IPS-11a (cell line): Measurements from ENCODE around the gene CELF5.

Source experiments
- H3K4me3 ChIP-seq: one replicate; pipeline ENCODE4 v1.5.1; 2013; ENCODE audit warnings: low read depth, low read length, control low read depth

CELF5 gene

DNA sequence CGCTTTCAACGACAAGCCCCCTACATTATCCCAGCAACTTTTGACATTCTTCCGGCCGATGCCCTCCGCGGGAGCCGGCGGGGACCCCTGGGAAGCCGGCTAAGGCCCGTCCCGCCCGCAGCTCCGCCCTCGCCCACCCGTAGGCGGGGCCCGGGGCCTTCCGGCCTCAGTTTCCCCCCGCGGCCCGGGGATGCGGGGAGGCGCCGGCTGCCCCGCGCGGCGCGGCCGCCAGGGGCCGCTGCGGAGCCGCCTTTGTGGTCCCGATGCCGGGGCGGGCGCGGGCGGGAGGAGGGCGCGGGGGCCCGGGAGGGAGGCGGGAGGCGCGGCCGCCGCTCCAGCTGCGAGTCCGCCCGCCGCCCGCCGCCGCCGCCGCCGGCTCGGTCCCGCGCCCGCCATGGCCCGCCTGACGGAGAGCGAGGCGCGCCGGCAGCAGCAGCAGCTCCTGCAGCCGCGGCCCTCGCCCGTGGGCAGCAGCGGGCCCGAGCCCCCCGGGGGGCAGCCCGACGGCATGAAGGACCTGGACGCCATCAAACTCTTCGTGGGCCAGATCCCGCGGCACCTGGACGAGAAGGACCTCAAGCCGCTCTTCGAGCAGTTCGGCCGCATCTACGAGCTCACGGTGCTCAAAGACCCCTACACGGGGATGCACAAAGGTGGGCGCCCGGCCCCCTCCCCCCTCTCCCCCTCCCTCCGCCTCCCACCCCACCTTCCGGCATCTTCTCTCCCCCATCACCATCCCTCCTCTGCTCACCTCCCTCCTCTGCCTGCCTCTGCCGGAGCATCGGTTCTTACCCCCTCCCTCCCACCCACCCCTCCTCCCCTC lies at the start of gene CELF5:
CELF5 (plus strand) TSS at position 316 of the 823 bp plus-strand sequence; CDS start at position 395, 79 bp downstream.
- H3K4me3 ChIP-seq: peak within 1 kb of the TSS; percentile 58

DNA sequence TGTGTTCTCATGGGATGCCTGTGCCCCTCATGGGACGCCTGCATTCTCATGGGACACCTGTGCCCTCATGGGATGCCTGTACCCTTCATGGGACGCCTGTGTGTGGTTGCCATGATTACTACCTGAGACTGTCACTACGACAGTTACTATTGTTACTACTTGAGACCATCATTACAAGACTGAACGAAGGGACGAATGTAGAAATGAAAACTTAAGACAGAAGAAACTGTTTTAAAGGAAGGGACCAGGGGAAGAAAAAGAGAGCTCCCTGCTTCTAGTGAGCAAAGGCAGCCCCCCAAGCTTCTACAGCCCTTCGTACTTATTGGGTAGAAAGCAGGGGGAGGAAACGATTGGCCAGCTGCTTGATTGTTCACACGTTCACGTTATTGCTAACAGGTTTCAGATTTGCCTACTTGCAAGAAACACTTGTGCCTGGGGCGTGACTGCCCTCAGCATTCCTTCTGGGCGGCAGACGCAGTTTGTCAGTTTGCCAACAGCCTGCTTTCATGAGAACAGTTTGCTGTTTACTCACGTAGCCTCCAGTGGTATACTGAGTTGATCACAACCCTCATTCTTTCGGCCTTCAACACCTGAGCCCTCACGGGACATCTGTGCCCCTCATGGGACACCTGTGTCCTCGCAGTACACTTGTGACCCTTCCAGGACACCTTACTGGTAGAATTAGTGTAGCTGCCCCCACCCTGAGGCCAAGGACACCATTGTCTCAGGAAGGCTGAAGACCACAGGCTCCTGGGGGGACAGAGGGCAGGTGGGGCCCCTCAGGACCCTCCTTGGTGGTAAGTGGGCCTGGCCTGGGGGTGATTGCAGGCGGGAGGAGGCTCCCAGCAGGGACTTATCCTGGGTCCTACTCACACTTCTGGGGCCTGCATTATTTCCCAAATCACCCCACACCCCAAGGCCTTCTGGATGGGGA lies 48.4 kb upstream of the CELF5 start:
- H3K4me3 ChIP-seq: no peak overlapping the region

DNA sequence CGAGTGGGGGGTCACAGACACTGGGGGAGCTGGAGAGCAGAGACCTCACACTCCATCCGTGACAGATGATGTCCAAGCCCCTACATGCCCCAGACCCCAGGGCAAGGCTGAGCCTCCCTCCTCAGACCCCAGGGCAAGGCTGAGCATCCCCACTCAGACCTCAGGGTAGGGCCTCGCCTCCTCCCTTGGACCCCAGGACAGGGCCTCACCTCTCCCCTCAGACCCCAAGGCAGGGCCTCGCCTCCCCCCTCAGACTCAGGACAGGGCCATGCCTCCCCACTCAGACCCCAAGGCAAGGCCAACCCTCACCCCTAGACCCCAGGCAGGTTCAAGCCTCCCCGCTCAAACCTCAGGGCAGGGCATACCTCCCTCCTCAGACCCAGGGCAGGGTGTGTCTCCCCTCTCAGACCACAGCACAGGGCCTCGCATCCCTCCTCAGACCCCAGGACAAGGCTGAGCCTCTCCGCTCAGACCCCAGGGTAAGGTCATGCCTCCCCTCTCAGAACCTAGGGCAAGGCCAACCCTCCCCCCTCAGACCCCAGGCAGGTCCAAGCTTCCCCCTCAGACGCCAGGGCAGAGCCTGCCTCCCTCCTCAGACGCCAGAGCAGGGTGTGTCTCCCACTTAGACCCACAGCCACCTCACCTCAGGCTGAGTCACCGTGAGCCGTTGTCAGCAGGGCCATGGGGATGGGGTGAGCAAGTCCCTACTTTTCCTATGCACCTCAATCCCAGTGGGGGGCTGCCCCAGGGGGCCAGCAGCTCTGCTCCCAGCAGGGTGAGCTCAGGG lies 47.6 kb upstream of the CELF5 start:
- no peak overlapping the region for H3K4me3 ChIP-seq

DNA sequence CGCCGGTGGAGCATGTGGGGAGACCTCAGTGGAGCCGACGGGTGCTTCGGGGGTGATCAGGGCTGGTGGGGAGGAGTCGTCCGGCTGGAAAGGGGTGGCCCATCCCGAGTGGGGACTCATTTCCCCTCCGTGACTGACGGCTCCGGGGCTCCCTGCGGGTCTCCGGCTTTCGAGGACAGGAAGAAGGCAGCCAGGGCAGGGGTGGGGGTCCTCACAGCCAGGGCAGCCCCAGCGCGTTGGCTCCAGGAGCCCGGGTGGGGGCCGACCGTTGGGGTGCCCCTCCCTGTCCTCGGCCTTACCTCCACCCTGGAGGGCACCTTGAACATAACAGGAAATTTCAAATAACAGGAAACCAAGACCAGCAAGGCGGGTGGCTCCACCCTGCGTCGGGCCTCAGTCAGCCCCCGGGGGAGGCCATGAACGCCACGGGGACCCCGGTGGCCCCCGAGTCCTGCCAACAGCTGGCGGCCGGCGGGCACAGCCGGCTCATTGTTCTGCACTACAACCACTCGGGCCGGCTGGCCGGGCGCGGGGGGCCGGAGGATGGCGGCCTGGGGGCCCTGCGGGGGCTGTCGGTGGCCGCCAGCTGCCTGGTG lies 46.0 kb upstream of the CELF5 start, which contains the start of gene S1PR4:
S1PR4 (plus strand) TSS at position 393 of the 596 bp plus-strand sequence; CDS start at position 417, 24 bp downstream.
- no peak within 1 kb of the TSS for H3K4me3 ChIP-seq

DNA sequence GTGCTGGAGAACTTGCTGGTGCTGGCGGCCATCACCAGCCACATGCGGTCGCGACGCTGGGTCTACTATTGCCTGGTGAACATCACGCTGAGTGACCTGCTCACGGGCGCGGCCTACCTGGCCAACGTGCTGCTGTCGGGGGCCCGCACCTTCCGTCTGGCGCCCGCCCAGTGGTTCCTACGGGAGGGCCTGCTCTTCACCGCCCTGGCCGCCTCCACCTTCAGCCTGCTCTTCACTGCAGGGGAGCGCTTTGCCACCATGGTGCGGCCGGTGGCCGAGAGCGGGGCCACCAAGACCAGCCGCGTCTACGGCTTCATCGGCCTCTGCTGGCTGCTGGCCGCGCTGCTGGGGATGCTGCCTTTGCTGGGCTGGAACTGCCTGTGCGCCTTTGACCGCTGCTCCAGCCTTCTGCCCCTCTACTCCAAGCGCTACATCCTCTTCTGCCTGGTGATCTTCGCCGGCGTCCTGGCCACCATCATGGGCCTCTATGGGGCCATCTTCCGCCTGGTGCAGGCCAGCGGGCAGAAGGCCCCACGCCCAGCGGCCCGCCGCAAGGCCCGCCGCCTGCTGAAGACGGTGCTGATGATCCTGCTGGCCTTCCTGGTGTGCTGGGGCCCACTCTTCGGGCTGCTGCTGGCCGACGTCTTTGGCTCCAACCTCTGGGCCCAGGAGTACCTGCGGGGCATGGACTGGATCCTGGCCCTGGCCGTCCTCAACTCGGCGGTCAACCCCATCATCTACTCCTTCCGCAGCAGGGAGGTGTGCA lies 45.3 kb upstream of the CELF5 start:
- H3K4me3 ChIP-seq: no peak overlapping the region

DNA sequence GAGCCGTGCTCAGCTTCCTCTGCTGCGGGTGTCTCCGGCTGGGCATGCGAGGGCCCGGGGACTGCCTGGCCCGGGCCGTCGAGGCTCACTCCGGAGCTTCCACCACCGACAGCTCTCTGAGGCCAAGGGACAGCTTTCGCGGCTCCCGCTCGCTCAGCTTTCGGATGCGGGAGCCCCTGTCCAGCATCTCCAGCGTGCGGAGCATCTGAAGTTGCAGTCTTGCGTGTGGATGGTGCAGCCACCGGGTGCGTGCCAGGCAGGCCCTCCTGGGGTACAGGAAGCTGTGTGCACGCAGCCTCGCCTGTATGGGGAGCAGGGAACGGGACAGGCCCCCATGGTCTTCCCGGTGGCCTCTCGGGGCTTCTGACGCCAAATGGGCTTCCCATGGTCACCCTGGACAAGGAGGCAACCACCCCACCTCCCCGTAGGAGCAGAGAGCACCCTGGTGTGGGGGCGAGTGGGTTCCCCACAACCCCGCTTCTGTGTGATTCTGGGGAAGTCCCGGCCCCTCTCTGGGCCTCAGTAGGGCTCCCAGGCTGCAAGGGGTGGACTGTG lies 44.6 kb upstream of the CELF5 start:
- H3K4me3 ChIP-seq: no peak overlapping the region

DNA sequence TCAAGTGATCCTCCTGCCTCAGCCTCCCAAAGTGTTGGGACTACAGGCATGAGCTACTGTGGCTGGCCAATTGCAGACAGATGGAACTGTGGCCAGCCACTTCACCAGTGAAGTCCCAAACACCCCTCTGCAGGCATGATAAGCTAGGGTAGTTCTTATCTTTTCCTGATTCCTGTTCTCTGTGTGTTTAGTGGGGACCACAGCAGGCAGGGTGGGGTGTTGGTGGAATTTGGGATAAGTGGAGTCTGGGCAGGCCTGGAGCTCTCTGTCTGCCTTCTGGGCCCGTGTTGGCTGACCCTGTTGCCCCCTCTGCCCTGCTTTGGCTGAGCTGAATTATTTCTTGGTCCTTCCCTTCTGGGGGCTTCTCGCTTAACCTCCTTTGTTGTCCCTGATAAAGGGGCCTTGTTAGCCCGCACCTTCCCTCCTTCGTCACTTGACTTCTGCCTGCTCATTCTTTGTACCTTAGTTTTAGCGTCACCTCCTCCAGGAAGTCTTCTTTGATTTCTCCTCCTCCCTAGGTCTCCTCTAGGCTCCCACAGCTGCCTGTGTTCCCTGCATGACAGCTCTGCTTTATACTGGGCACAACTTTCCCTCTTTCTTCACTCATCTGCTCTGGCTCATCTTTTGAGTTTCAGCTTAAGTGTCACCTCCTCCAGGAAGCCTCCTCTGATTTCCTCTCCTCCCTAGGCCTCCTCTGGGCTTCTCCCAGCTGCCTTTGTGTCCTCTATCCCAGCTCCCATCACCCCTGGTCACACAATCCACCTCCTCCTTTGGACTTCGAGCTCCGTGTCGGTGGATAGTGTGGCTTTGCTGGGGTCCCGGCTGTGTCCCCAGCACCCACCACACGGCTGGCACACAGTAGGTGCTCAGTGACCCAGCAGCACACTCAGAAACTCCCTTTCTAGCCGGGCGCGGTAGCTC lies 40.5 kb upstream of the CELF5 start:
- H3K4me3 ChIP-seq: no peak overlapping the region

DNA sequence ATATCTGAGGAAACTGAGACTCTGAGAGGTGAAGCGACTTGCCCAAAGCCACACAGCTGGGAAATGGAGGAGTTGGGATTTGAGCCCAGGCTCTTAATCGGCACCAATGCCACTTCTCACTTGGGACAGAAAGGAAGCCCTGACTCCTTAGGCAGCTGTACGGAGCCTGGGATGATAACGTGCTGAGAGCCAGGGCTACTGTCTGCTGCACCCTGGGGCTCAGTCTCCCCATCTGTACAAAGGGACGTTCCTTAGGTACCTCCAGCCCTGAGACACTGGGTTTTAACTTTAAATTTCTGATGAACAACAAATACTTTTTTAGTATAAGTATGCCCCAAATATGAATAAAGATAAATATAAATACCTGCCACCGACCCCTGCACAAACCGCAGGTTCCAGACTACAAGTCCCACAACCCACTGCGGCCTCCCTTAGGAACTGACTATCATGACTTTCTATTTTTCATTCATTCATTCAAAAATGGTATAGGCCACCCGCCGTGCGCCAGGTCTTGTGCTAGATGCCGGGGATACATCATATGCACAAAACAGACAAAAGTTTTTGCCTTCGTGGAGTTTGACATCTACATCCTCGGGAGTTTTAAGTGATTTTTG lies 39.5 kb upstream of the CELF5 start:
- peak overlapping the region; percentile 89 for H3K4me3 ChIP-seq

DNA sequence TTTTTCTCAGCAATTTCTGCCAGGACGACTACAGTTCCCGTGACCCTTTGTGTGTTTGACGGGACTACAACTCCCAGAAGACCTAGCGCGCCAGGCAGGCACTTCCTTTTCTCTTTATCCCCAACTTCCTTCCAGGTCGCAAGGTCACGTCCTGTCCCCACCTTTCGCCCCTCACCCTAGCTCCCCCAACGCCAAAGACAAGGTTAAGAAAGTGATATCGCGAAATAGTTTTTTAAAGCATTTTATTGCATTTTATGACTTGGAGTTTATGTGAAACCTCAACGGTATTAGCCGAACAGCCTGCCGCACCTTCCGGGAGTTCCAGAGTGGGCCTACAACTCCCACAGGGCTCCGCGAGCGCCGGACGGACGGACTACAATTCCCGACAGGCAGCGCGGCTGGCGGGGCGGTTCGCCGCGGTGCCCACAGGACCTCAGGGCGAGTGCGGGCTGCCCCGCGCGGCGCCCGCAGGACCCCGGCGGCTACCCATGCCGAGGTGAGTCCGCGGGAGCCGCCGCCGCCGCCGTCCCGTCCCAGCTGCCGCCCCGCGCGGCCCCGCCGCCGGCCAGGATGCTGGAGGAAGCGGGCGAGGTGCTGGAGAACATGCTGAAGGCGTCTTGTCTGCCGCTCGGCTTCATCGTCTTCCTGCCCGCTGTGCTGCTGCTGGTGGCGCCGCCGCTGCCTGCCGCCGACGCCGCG lies 38.9 kb upstream of the CELF5 start, which contains the start of gene NCLN:
NCLN (plus strand) TSS at position 470 of the 699 bp plus-strand sequence; CDS start at position 571, 101 bp downstream.
- H3K4me3 ChIP-seq: peak within 1 kb of the TSS; percentile 89

DNA sequence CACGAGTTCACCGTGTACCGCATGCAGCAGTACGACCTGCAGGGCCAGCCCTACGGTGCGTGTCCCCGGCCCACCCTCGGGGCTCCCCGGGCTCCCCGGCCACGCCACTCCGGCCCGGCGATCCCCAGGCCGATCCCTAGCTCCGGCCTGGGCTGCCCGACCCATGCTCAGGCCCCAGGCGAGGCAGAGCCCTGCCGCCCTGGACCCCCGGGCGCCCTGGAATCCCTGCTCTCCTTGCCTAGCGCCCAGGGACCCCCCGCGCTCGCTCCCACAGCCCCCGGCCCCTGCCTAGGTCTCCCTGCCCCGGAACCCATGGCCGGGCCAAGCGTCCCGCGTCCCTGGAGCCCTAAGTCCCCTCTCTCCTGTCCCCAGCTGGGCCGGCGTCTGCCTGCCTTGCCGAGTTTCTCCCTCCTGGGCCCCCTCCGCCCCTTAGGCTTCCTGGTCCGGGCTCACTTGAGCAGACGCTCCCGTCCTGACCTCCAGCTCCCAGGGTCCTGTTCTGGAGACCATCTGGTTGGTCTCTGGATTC lies 38.2 kb upstream of the CELF5 start:
- H3K4me3 ChIP-seq: peak overlapping the region; percentile 89

DNA sequence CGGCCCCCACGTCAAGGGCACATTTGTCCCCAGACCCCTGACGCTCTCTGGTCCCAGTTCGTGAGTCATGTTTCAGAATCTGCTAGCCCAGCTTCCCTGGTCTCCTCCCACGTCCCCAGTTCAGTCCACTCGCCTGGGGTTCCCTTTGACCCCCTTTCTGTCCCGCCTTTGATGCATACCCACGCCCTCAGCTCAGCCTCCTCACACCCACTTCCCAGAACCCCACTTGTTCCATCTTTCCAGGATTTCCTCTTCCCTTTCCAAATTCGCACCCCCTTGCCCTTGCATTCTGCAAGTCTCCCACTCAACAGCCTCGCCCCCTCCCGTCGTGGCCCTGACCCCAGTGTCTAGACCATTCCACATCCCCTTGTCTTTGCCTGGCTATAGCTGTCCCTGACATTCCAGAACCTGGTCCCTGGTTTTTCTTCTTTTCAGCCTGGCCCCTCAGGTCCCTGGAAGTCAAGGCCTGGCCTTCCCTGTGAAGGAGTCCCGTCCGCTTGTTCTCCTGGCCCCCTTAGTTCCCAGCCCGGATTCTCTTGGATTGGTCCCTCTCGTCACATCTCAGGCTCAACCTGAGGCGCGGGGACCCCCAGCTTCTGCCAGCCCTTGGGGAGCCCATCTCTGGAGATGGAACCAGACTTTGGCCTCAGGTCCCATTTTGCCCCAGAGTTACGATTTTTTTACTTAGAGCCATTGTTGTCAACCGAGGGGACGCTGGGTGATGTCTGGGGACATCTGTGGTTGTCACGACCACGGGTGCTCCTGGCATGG lies 37.4 kb upstream of the CELF5 start:
- peak overlapping the region; percentile 89 for H3K4me3 ChIP-seq

DNA sequence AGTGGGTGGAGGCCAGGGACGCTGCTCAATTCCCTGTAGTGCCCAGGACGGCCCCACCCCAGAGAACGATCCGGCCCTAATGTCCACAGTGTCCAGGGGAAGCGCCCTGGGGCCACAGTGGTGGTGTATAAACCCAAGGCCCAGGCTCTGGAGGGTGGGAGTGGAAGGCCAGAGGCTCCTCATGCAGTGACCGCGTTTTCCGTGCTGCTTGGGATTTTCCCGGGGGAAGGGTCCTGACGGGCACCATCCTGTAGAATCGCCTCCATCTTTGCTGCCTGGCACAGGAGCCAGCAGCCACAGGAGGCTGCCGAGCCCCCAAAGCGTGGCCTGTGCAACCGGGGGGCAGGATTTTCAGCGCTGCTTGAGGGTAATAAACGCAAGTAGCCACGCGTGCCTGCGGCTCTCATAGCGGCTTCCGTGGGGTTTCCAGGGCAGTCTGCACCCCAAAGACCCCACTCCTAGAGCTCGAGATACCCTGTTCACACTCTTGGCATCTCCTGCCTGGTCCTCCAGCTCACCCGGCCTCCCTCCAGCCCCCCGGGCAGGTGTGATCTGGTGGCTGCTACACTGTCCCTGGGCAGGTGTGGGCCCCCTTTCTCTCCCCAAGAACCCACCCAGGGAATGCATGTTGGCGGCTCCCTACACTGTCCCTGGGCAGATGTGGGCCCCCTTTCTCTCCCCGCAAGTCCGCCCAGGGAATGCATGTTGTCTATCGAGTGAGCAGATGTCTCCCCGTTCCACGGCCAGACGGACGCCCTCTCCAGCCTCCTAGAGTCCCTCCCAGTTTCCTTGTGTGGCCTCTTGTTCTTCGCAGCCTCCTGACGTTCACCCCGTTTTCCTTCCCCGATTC lies 36.6 kb upstream of the CELF5 start:
- H3K4me3 ChIP-seq: no peak overlapping the region

DNA sequence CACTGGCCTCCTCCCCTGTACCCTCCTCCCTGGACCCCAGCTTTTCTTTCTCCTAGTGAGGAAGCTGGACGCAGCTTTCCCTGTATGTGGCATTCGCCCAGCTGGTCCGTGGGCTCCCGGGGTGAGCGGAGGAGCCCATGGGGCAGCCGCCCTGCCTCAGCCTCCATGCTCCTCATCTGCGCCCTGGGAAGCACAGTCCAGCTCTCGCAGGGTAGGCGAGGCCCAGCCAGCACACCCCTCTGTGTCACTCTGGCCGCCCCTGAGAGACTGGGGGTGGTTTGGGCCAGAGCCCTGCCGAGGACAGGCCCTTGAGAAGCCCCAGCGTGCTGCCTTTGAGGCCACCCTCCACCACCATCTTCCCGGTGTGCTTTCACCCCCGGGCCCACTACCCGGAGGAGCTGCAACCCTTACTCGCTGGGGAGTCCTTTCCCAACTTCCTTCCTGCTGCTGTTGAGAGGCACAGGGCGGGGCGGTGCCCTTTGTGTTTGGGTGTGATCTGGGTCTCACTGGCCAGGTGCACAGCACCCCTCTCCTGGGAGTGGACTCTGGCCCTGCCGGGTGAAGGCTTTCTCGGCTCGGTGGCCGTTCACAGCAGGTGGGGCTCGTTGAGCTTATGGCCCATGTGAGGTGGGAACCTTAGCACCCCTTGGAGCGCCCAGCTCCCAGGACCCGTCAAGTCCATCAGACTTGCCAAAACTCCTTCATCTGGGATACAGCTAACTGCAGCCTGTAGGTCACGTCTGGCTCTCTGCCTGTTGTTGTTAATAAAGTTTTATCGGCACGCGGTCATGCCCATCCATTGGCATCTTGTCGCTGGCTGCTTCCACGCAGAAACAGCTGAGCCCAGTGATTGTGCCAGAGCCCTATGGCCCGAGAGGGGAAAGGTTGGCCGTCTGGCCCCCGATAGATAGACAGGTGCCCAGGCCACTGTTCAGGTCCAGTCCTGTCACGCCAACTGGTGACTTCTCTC lies 35.5 kb upstream of the CELF5 start:
- no peak overlapping the region for H3K4me3 ChIP-seq
